GM21786 (cell line): Measurements from ENCODE around the gene ADAMTSL3.
"Not testable (repeated sequence)": the region's sequence is repeated elsewhere in the genome, so short reads cannot be mapped to it uniquely, and the experiment has no call there.

Source experiments
- ATAC-seq: cut with Tn5 transposase; IDR thresholded peaks from one replicate; pipeline ENCODE4 v1.9.1; 2021; ENCODE audit not compliant: unreplicated experiment

Gene ADAMTSL3

GRCh38 chr15:83699028-83699427, 45.1 kb downstream of the ADAMTSL3 start:
- no peak for ATAC-seq

GRCh38 chr15:83700082-83700481, 46.2 kb downstream of the ADAMTSL3 start:
- no peak for ATAC-seq

- ATAC-seq: not testable (repeated sequence)
Measured at GRCh38 chr15:83702314-83702713, 48.4 kb downstream of the ADAMTSL3 start.

- no peak for ATAC-seq
Measured at GRCh38 chr15:83708328-83708727, 54.4 kb downstream of the ADAMTSL3 start.

- no peak for ATAC-seq
Measured at GRCh38 chr15:83709241-83709640, 55.3 kb downstream of the ADAMTSL3 start.

GRCh38 chr15:83709811-83710210, 55.9 kb downstream of the ADAMTSL3 start:
- no peak for ATAC-seq

GRCh38 chr15:83710452-83710851, 56.5 kb downstream of the ADAMTSL3 start:
- no peak for ATAC-seq

- no peak for ATAC-seq
Measured at GRCh38 chr15:83711236-83711635, 57.3 kb downstream of the ADAMTSL3 start.

- no peak for ATAC-seq
Measured at GRCh38 chr15:83713242-83713641, 59.3 kb downstream of the ADAMTSL3 start.

- ATAC-seq: no peak
Measured at GRCh38 chr15:83714939-83715628, 61.2 kb downstream of the ADAMTSL3 start.

GRCh38 chr15:83716605-83717004, 62.7 kb downstream of the ADAMTSL3 start:
- no peak for ATAC-seq

- no peak for ATAC-seq
Measured at GRCh38 chr15:83717010-83717409, 63.1 kb downstream of the ADAMTSL3 start.

- ATAC-seq: no peak
Measured at GRCh38 chr15:83720468-83720867, 66.5 kb downstream of the ADAMTSL3 start.

- ATAC-seq: no peak
Measured at GRCh38 chr15:83721031-83721430, 67.1 kb downstream of the ADAMTSL3 start.

GRCh38 chr15:83721981-83722380, 68.1 kb downstream of the ADAMTSL3 start:
- ATAC-seq: no peak

- ATAC-seq: no peak
Measured at GRCh38 chr15:83723216-83723615, 69.3 kb downstream of the ADAMTSL3 start.

GRCh38 chr15:83732196-83732595, 78.3 kb downstream of the ADAMTSL3 start:
- no peak for ATAC-seq

- ATAC-seq: no peak
Measured at GRCh38 chr15:83732770-83733169, 78.8 kb downstream of the ADAMTSL3 start.

- no peak for ATAC-seq
Measured at GRCh38 chr15:83733206-83733605, 79.3 kb downstream of the ADAMTSL3 start.

- ATAC-seq: no peak
Measured at GRCh38 chr15:83733691-83734090, 79.8 kb downstream of the ADAMTSL3 start.

GRCh38 chr15:83734487-83734886, 80.6 kb downstream of the ADAMTSL3 start:
- no peak for ATAC-seq

GRCh38 chr15:83739629-83740028, 85.7 kb downstream of the ADAMTSL3 start:
- no peak for ATAC-seq

- ATAC-seq: no peak
Measured at GRCh38 chr15:83745771-83746170, 91.8 kb downstream of the ADAMTSL3 start.
